HFF-Myc (cell line): ENCODE data around the gene ZNF263.

Source experiments
- DNase-seq: peaks from one replicate; pipeline ENCODE4 v3.0.0-alpha.2; 2011; ENCODE audit warnings: low read depth; ENCODE audit errors: extremely low read depth
- H3K4me3 ChIP-seq: replicated peaks from 2 replicates; pipeline ENCODE4 v1.5.1; 2011; ENCODE audit warnings: low read depth, mild to moderate bottlenecking, control low read depth, low read length
- TF ChIP-seq, protein P1 (sequence below): IDR thresholded peaks from 2 replicates; pipeline ENCODE4 v1.5.1; 2012; ENCODE audit warnings: mild to moderate bottlenecking, low read depth, low read length, control low read depth; ENCODE audit errors: missing control alignments

ZNF263 gene

DNA sequence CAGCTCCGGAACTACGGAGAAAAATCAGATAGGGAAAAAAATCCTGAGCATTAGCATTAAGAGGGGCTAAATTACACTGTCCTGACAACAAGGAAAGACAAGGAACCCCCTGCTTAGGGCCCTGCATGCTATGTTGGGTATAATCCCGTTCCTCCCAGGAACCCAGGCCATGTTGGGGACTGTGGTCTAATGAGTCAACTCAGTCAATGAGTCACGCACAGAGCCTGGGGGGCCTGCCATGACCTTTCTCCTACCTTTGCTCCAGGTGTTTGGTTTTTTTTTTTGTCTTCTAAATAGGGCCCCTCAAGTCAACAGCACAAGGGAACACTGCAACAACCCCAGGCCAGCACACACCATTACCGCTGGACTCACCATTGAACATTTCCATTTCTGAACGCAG is 39.4 kb upstream of the ZNF263 start:
- DNase-seq = no peak
- H3K4me3 ChIP-seq = no peak overlapping the region
- TF ChIP-seq, protein P1, sequence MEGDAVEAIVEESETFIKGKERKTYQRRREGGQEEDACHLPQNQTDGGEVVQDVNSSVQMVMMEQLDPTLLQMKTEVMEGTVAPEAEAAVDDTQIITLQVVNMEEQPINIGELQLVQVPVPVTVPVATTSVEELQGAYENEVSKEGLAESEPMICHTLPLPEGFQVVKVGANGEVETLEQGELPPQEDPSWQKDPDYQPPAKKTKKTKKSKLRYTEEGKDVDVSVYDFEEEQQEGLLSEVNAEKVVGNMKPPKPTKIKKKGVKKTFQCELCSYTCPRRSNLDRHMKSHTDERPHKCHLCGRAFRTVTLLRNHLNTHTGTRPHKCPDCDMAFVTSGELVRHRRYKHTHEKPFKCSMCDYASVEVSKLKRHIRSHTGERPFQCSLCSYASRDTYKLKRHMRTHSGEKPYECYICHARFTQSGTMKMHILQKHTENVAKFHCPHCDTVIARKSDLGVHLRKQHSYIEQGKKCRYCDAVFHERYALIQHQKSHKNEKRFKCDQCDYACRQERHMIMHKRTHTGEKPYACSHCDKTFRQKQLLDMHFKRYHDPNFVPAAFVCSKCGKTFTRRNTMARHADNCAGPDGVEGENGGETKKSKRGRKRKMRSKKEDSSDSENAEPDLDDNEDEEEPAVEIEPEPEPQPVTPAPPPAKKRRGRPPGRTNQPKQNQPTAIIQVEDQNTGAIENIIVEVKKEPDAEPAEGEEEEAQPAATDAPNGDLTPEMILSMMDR = no peak

DNA sequence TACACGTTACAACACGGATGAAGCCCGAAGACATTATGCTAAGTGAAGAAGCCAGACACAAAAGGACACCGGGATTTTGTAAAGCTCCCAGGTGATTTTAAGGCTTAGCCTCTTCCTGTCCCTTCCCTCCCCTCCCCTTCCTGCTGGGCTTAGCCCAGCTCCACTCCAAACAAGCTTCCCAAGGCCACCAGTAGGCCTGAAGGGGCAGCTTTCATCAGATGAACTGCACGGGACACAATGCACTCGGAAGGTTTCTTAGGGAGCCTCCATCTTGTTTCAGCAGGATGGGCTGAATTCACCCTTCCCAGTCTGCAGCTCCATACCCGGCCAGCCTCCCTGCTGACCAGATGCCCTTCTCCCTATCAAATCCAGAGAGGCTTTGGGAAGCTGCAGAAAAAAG is 37.3 kb upstream of the ZNF263 start:
- TF ChIP-seq, protein P1 = no peak
- DNase-seq = no peak

DNA sequence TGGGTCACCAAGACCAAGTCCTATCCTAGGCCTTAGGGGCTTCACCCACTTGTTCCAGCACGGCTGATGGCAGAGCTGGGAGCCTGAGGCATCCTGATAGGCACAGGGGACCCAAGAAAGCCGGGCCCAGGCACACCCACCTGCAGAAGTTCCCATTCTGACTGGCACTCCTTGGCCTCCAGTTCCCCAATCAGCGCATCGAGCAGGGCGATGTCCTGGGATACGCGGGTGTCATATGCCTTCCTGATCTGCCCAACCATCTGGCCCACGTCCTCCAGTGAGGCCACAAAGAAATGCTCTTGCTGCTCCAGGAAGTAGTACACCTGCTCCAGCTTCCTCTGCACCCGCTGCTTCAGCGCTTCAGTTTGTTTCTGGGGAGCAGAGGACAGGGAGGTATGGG is 36.4 kb upstream of the ZNF263 start:
- no peak for DNase-seq
- TF ChIP-seq, protein P1 = no peak
- no peak overlapping the region for H3K4me3 ChIP-seq

More for the DNA sequence above, 37.3 kb upstream of the ZNF263 start:
- no peak overlapping the region for H3K4me3 ChIP-seq

DNA sequence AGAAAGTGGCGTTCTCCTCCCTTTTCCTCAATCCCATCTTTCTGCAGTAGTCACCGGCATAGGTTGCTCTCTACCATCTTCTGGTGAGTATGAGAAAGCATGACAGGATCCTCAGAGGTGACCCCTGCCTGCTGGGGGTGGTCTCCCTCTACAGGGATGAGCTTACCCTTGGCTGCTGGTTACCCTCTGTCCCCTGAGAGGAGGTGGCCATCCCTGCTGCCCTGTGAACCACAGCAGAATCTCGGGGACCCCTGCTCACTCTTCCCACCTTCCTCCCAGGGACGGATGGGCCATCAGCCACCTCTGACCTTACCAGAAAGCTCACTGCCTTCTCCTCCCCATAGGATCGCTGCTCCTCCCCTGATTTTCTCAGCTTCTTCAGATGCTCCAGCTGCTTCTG is 34.7 kb upstream of the ZNF263 start:
- H3K4me3 ChIP-seq = no peak overlapping the region
- TF ChIP-seq, protein P1 = no peak
- DNase-seq = no peak

DNA sequence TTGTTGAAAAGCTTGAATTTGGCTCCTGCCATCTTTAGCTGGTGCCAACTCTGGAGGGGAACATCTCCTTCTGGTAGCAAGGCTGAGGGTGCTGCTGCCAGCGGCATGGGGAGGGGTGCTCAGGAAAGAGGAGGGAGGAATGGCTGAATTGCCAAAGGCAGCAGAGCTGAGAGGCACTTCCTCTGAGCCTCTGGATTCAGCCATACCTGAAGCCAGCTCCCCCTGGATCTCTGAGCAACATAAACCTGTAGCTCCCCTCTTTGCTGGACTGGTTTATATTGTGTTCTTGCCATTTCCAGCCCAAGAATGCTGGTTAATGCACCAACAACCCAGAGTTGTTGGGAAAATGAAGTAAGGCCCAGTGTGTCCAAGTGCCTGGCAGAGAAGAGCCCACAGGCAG is 34.3 kb upstream of the ZNF263 start:
- H3K4me3 ChIP-seq = no peak overlapping the region
- TF ChIP-seq, protein P1 = no peak
- DNase-seq = no peak

DNA sequence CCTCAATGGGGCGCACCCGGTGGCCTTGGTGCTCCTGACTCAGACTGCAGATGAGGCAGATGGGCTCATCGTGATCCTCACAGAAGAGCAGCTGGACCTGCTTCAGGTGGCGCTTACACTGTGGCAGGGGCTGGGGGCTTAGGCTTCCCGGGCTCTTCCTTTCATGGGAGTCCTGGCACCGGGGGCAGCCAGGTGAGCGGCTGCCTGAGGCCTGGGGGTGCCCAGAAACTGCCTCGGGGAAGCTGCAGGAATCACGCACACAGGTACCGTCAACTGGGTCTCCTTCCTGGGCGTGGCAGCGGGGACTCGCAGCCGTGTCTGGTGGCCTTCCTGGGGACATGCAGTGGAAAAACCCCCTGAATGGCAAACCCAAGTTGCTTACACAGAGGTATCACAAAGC is 33.8 kb upstream of the ZNF263 start:
- no peak overlapping the region for H3K4me3 ChIP-seq
- TF ChIP-seq, protein P1 = no peak
- DNase-seq = no peak

DNA sequence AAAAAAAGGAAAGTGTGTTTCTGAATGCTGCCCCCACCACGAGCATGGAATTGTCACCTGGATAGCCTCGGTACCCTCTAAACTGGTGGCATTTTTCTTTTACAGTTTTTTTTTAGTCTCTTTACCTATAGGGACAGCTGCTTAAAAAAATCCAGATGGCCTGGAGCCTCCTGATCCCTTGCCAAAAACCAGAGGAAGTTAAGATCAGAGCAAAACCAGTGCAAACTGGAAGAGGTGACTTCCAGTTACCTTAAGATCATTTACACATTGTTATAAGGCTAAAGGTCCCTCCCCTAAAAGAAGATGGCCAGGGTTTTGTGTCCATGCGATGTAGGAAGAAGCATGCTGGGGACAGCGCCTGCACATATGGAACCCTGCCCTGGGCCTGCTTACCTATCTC is 30.3 kb upstream of the ZNF263 start:
- TF ChIP-seq, protein P1 = no peak
- no peak for DNase-seq
- H3K4me3 ChIP-seq = no peak overlapping the region
